HG02973 (cell line): ENCODE data around the gene COCH.
A peak's percentile ranks its signal among the peaks of the same experiment; 100 is the strongest.
"Not testable (repeated sequence)": the region's sequence is repeated elsewhere in the genome, so short reads cannot be mapped to it uniquely, and the experiment has no call there.

ENCODE experiments used
- ATAC-seq: cut with Tn5 transposase; IDR thresholded peaks from one replicate; pipeline ENCODE4 v1.9.1; 2021; ENCODE audit warnings: moderate library complexity; ENCODE audit not compliant: unreplicated experiment

The COCH gene

DNA sequence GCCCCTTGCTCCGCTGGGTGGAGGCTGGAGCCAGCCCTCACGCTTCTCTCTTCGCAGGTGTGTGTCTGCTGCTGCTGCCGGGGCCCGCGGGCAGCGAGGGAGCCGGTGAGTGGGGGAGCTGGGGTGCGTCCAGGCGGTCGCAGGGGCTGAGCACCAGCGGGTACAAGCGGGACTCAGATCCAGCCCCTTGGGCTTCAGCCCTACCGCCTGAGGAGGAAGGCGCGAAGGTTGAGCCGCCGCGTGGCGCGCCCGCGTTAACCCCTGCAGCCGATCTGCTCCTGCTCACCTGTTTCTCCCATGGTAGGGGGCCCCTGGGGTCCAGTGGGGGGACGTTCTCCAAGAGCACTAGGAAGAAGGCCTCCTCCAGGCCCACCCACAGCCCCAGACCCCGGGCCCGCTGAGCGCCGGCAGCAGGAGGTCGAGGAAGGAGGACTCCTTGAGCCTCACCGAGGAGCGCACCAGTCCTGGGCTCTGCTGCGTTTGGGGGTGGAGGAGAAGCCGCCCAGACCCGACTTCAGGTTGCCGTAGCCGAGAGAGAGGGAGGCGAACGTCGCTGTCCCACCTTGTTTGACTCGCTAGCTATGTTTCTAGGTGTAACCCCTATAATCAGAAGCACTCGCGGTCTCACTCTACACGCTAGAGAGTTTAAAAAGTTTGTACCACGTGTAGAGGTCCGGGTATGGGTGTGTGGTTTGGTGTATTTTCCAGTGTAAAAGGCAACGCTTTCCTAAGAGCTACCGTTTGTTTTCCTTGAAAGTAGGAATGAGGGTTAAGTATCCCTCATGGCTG lies 834 bp downstream of the COCH start:
- ATAC-seq: peak; percentile 22

DNA sequence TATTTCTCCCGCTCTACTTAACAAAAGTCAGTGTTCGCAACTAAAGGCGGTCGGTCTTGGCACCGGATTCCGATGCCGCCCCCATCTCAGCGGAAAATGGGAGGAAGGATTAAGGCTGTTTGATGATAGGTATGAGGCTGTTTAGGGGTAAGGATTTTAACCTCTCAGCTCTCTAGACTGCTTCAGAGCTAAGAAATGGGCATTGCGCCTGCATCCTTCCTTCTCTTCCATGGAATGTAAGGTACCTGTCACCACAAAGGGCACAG lies 1.4 kb downstream of the COCH start:
- no peak for ATAC-seq

DNA sequence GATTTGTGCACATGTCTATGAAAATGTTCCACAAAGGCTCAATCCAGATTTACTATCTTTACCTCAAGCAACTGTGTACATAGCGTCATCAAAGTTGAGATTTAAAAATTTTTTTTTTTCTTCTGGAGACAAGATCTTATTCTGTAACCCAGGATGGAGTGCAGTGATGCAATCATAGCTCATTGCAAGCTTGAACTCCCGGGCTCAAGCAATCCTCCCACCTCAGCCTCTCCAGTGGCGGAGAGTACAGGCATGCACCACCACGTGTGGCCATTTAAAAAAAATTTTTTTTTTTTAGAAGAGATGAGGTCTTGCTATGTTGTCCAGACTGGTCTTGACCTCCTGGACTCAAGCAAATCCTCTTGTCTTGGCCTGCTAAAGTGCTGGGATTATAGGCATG lies 2.3 kb downstream of the COCH start:
- no peak for ATAC-seq

DNA sequence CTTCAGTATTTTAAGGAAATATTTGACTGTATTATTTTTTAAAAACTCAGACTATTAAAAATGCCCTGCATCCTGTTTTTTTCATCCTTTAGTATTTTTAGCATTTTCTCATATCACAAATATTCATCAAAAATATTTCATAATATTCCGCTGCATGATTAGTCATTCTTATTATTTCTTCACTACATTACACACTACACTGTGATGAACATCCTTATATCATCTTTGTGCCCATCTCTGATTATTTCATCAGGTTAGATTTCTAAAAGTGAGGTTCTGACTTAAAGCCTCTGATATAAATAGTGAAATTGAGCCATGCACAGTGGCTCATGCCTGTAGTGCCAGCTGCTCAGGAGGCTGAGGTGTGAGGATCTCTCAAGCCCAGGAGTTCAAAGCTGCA lies 8.1 kb downstream of the COCH start:
- no peak for ATAC-seq

DNA sequence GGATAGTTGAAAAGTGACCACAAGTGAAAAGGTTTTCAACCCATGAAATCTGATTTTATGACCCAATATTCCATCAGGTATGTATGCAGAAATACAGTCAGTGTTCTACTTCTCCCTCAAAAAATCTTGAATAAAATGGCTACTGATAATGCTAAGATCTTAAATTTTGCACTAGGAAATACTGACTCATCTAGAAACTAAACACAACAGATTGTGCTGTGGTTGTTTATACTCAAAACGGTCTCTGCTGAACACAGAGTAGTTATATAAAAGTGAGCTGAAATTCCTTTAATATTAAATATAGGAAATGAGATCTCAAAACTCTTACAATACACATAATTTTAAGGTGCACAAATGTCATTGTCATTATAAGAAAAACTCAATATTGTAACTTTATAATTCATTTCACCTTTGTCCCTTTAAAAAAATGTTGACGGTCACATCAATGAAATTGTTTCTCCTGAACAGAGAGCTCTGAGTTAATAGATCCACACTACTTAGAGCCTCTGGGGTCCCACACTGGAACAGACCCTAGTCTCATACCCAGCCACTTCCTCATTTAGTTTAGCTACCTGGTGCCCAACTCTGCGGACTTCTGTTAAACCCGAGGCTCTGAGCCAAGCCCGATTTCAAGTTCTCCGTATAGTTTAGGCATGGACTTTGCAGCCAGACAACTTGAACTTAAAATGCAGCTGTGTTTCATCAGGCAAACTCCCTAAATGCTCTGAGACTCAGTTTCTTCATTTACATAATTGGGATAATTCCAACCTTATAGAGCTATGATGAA lies 9.3 kb downstream of the COCH start:
- peak; percentile 62 for ATAC-seq

DNA sequence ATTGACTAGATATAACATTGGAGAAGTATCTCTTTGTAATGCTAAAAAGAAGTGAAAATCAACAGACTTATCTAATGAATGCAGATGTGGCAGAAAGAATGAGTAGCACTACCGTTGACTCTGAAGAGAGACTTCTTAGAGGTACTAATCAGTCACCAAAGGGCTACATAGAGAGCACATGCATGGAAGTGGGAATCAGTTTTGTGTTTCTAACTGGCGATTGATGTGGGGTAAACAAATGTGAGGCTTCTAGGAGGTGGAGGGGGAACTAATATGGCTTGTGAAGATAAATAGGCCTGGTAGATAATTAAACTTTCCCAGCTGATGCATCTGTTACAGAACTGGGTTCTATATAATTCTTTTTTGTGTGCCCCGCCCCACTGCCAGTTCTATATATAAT lies 10.5 kb downstream of the COCH start:
- ATAC-seq: no peak

DNA sequence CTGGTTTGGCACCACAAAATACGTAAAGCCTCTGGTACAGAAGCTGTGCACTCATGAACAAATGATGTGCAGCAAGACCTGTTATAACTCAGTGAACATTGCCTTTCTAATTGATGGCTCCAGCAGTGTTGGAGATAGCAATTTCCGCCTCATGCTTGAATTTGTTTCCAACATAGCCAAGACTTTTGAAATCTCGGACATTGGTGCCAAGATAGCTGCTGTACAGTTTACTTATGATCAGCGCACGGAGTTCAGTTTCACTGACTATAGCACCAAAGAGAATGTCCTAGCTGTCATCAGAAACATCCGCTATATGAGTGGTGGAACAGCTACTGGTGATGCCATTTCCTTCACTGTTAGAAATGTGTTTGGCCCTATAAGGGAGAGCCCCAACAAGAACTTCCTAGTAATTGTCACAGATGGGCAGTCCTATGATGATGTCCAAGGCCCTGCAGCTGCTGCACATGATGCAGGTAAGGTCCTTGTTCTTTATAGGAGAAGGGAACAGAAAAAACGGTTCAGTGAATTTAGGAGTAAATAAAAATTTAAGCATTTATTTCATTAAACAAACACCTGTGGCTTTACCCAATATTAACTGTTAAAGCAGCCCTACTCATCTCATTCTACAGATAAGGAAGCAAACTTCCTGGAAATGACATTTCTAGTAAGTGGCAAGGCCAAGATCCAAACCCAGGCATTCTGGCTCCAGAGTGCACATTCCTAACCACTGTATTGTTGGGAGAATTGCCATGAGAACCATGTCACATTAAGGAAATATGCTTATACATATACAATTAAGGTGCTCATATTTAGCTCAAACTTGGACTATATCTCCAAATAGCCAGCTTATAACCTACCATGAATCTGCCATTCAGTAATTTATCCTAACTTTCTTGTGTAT lies 11.7 kb downstream of the COCH start:
- ATAC-seq: no peak

DNA sequence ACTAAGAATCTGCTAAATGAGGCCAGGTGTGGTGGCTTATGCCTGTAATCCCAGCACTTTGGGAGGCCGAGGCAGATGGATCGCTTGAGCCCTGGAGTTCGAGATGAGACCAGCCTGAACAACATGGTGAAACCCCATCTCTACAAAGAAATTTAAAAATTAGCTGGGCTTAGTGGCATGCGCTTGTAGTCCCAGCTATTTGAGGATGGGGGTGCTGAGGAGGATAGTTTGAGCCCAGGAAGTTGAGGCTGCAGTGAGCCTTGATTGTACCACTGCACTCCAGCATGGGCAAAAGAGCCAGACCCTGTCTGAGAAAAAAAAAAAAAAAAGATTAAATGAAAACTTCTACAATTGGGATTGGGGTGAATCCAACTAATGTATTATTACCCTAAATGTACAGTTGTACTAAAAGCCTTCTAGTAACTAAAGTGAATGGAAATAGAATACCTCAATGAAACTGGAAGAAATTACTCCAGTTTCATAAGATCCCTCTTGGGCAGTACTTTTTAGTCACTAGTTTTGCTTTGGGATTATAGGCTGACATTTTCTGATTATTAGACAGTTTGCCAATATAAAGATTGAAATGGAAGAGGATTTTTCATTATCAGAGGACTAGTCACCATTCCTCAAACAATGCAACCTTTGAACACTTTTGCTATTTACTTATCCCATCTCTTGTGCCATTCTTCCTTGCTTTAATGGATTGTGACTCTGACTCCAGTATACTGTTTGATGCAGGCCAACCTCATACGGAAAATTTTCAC lies 14.3 kb downstream of the COCH start:
- no peak for ATAC-seq

DNA sequence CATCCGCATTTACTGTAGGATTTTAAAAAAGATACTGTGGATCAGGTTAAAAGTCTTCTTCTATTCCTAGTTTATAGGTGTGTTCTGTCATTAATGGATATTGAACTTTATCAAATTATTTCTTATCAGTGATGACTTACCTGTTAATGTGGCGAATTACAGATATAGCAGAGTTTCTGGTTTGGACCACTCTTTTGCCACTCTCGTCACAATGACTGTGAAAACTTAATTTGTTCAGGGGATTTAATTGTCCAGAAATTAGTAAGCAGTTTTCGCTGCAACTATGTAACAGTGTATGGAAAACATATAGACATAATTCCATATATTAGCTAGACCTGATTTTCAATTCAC lies 14.9 kb downstream of the COCH start:
- ATAC-seq: no peak

DNA sequence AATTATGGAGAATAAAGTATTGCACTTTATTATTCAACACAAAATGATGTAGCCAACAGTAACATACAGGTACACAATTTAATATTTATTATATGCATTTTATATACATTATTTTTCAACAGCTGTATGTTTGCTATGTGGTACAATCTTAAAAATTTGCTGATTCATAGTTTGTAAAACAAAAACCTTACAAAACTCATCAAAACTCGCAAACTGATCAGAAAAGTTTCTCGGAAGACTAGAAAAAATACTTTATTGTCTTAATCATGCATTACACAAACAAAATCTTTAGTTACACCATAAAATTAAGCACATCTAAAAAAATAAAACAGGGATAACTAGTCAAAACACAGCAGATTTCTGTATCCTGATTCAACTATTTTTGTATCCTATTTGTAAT lies 19.5 kb downstream of the COCH start:
- no peak for ATAC-seq

DNA sequence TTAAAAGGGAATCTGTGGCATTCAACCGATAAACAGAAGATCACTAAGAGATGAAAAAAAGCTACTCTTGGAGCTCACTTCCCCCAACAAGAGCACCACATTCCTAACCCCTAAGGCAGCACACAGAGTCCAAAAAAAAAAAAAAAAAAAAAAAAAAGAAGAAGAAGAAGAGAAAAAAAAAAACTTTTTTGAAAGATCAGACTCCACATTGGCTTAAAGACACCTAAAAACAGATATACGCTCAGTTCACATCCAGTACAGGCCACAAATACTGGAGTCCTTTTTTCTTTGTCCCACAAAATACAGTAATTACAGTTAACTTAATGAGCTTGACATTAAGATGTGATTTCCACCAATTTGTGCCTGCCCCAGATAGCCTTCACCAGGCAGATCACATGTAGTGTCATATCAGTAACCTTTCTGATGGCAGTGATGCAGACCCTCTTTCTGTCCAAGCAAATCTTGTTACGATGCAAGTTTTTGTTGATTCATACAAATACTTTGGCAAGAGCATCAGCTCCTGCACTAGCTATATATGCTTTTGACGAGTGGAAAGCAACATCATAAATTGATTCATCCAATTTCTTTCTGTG lies 20.7 kb downstream of the COCH start:
- ATAC-seq: no peak

DNA sequence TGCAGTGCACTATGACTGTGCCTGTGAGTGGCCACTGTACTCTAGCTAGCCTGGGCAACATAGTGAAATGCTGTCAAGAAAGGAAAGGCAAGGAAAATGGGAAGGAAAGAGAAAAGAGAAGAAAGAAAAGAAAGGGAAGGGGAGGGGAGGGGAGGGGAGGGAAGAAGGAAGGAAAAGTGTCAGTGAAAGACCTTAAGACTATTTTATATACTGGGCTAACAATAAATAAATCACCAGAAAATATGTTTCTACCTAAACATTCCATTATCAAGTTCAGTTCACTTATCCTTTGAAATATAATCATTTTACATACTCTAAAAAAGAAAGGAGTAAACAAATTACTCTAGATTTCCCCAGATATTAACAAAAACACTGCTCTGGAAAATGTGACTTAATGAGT lies 22.1 kb downstream of the COCH start:
- ATAC-seq: no peak

DNA sequence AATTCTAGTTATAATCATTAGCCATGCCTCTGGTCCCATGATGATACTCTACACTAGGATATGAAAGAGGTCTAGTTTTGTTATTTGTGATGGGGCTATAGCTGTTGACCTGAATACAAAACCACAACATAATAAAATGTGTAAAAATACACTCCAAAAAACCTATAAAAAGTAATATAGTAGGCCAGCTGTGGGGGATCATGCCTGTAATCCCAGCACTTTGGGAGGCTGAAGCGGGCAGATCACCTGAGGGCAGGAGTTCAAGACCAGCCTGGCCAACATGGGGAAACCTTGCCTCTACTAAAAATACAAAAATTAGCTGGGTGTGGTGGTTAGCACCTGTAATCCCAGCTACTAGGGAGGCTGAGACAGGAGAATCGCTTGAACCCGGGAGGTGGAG lies 22.8 kb downstream of the COCH start:
- ATAC-seq: not testable (repeated sequence)

DNA sequence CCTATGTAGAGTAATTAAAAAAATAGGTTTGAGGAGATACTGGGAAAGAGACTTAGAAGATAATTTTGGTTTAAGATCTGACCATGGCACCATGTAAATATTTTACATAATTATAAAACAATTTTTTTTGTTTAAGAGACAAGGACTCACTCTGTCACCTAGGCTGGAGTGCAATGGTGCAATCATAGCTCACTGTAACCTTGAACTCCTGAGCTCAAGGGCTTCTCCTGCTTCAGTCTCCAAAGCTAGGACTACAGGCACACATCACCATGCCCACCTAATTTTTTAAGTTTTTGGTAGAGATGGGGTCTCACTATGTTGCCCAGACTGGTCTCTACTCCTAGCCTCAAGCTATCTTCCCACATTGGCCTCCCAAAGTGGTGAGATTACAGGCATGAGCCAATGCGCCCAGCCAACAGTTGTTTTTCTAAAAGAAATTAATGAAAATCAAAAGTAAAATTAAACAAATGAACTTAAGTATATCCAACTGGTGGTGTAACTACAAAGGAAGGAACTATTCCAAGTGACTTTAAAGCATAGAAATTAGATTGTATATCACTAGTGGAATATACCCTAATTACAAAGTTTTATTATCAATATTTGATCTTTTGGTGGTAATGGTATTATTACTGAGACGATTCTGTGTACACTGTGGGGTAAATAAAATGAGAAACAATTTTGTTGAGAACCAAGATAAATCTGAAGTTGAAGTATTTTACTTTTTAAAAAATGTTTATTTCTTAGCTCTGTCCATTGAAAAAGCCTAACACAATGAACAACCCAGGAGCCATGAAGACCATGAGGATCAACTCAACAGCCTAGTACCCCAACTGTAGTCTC lies 29.1 kb downstream of the COCH start:
- no peak for ATAC-seq

DNA sequence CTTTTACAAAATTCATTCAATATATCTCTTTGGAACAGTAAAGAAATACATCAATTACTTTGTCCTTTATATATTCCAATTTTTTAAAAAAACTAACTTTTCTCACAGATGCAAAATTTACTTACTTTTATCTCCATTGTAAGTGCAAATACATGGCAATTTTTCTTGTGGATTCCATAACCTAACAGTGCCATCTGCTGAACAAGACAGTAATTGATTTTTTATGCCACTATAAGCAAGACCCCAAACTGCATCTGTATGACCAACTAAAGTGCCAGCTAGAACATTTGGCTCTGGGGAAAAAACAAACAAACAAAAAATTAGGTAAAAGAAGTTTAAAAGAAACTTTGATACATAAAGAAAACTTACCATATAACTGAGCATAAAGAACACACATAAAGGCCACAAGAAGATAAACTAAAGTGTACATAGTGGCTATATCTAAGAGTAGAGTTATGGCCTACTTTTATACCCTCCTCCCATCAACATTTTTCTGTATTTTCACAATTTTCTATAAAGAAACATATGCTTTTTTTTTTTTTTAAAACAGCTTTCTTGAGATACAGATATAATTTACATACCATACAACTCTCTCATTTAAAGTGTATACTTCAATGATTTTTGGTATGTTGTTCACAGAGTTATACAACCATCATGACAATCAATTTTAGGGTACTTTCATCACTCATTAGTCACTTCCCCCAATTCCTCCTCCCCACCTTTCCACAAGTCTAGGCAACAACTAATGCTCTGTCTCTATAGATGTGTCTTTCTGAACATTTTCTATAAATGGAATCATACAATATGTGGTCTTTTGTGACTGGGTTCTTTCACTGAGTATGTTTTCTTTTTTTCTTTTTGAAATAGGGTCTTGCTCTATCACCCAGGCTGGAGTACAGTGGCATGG lies 32.6 kb downstream of the COCH start:
- no peak for ATAC-seq

DNA sequence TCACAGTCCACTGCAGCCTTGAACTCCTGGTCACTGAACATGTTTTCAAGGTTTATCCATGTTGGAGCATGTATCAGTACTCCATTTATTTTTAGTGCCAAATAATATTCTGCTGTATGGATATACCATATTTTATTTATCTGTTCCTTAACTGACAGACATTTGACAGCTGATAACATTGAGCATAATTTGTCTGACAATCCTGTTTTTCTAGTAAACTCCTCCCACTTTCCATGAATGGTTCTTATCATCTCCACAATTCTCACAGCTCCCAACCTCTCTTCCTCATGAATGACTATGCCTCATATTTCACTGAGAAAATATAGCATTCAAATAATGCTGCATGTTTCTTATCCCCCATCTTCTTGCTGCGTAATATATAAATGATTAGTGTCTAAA lies 33.3 kb downstream of the COCH start:
- ATAC-seq: no peak

DNA sequence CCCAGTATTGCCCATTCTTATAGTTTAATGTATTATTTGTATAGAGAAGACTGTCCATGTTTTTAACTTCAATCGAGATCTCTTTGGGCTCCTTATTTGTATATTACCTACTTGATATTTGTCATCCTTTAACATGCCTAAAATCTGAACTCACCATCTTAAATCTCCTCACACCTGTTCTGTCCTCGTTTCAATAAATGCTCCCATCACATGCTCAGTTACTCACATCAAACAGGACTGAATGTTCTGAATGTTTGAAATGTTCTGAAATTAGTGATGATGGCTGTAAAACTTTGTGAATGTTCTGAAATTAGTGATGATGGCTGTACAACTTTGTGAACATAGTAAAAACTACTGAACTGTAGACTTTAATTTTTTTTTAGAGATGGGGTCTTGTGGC lies 34.5 kb downstream of the COCH start:
- no peak for ATAC-seq

DNA sequence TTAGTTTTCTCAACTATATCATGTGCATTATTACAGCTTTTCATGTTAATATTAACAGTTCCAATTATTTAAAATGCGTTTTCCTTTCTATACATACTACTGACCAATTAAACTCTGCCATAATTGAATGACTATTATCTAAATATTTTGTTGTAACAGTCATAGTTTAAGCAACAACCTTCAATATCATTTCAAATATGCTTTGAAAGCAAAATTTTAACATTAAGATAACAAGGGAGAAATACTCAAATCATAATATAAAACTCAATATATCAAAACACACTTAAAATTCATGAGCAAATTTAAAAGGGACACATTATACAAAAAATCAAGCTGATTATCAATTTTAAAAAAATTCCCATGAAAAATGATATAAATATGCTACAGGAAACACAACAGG lies 40.5 kb downstream of the COCH start:
- no peak for ATAC-seq

DNA sequence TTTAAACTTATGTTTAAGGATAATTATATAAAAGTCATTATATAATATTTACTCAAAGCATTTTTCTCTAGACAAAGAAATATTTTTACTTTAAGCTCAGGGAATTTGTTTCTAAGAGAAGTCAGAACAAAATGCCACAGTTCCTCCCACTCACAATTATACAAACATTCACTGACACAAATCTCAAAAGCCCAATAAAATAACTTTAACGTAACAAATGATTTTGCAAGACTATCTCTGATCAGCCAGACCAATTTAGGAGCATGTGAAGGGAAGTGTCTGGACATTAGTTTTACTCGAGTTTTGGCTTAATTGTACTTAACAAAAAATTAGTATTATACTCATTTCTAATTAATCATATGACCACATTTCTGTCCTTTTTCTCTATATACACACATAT lies 41.2 kb downstream of the COCH start:
- ATAC-seq: no peak
